ENCODE results near the gene NEURL1. TPM values are rescaled to one million over a fixed set of nuclear protein-coding genes. Genes with fewer than 3 reads are reported as not detected.
A peak's percentile ranks its signal among the peaks of the same experiment; 100 is the strongest.
"Not testable (repeated sequence)": the region's sequence is repeated elsewhere in the genome, so short reads cannot be mapped to it uniquely, and the experiment has no call there.

NEURL1 gene
- total RNA-seq, 2 experiments from 2014 or later = 2.2 to 2.5 TPM

DNA sequence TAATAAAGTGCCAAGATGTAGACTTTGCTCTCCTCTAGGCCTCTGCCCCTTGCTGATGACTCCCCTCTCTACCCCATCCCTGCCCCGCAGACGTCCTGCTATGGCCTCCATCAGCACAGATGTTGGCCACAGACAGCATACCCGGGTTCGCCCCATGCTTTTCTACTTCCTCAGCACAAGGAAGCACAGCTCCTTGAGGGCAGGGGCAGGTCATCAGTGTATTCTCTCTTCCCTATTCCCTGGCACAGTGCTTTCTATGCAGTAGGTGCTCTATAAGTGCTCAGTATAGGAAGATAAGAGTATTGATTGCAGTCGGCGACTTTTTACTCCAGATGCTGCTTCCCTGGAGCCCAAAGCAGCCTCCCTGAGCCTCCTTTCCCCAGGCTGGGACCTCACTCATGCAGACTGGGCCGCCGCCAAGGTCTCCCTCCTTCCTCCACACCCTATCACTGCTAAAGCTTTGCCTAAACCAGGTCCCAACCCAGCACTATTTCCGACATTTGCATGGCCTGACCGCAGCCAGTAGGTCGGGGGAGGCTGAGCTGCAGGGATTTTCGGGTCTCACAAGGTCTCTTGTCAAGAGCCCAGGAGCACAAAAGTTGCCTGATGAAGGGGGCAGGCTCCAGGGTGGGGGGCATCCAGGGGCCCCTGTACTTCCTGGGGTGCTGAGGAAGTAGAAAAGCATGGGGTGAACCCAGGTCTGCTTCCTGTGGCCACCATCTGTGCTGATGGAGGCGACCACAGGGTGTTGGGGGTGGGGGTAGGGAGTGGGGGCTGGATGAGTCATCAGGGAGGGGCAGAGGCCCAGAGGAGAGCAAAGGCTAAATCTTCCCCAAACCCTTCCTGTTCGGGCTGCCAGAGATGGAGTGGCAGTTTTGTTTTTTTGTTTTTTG lies 22.5 kb upstream of the NEURL1 start:
- Mint-ChIP-seq H3K4me3 (peak overlapping the region; percentile 68), H3K36me3 (peaks cover 9% of the 10 kb centered on the region), H3K27ac (peak overlapping the region; percentile 97), H3K9me3 (ENCODE audit: low read depth) (no peaks in the 10 kb centered on the region), H3K4me1 (peaks cover 65% of the 10 kb centered on the region), H3K27me3 (no peaks in the 10 kb centered on the region)
- DNase-seq (peak; percentile 97), ATAC-seq (peak; percentile 88)
- CTCF ChIA-PET = interaction anchor here (1.3 to 5.4 kb wide), 6 partner anchors 10 to 22 kb away, joined by 3 to 40 read pairs (median 8); partner anchors contain the start of genes CALHM1 and CALHM2

DNA sequence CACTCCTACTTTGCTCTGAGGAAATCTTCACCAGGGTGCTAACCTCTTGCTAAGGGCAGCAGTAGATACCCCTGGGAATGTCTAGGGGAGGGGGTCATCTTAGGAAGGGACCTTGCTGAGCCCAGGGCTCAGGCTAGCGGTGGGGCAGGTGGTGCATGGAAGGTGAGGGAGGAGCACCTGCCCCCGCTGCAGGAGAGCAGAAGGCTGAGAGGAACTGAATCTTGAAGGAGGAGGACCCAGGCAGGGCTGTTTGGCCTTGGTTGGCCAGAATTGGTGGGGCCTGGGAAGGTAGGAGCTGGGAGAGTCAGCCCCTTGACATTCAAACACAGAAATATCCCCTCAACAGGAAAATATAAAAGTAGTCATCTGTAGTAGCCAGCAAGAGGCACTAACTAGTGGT lies 21.5 kb upstream of the NEURL1 start:
- Mint-ChIP-seq H3K36me3 (peaks cover 9% of the 10 kb centered on the region), H3K27me3 (no peaks in the 10 kb centered on the region), H3K27ac (peak overlapping the region; percentile 97), H3K9me3 (ENCODE audit: low read depth) (no peaks in the 10 kb centered on the region), H3K4me1 (peaks cover 63% of the 10 kb centered on the region), H3K4me3 (peak overlapping the region; percentile 68)
- DNase-seq = no peak
- CTCF ChIA-PET = interaction anchor here (1.1 to 5.4 kb wide), 10 partner anchors 9 to 56 kb away, joined by 3 to 40 read pairs (median 6); partner anchors contain the start of genes CALHM1 and CALHM2
- ATAC-seq = peak; percentile 5

DNA sequence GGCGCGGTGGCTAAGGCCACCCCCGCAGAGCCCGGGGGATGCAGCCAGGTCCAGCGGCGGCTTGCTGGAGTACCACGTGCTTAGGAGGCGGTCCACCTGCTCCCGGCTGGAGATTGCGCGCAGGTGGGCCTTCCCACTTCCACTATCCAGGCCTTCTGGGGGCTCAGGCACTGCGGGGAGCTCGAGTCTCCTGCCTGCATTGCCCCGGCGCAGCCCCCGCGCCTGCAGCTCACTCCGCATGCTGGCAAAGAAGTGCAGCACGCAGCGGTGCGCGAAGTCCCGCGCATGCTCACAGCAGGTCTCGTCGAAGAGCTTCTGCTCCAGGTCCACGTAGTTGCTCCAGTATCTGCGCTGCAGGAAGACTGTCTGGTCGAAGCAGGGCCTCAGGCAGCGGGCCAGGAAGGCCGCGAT lies 20.2 kb upstream of the NEURL1 start:
- DNase-seq (no peak), ATAC-seq (no peak)
- Mint-ChIP-seq H3K27me3 (no peaks in the 10 kb centered on the region), H3K36me3 (peaks cover 8% of the 10 kb centered on the region), H3K27ac (no peak overlapping the region), H3K4me3 (no peak overlapping the region), H3K9me3 (ENCODE audit: low read depth) (no peaks in the 10 kb centered on the region), H3K4me1 (peaks cover 54% of the 10 kb centered on the region)
- CTCF ChIA-PET = interaction anchor here (0.6 to 5.4 kb wide), 6 partner anchors 8 to 57 kb away, joined by 3 to 40 read pairs (median 16); partner anchors contain the start of genes CALHM1 and CALHM2

DNA sequence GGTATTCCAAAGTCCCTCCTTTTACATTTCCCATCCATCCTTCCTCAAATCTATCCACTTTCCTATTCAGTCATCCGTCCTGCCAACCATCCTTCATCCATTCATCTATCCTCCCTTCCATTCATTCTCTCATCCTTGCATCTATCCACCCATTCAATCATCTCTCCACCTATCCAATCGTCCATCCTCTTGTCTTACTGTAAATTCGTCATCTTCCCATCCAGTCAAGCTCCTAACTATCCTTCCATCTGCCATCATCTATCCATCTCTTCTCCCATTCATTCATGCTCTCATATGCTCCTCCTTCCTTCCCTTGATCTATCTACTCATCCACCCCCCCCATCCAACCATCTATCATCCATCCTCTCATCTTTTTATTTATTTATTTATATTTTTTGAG lies 19.4 kb upstream of the NEURL1 start:
- ATAC-seq = no peak
- peak overlapping the region; percentile 2 for H3K27ac Mint-ChIP-seq
- no peak overlapping the region for H3K4me3 Mint-ChIP-seq
- H3K9me3 Mint-ChIP-seq (ENCODE audit: low read depth) = no peaks in the 10 kb centered on the region
- CTCF ChIA-PET = interaction anchor here (1.4 to 5.7 kb wide), 5 partner anchors 9 to 81 kb away, joined by 3 to 60 read pairs (median 29); partner anchors contain the start of gene CALHM2
- peaks cover 53% of the 10 kb centered on the region for H3K4me1 Mint-ChIP-seq
- peaks cover 8% of the 10 kb centered on the region for H3K36me3 Mint-ChIP-seq
- DNase-seq = no peak
- no peaks in the 10 kb centered on the region for H3K27me3 Mint-ChIP-seq

DNA sequence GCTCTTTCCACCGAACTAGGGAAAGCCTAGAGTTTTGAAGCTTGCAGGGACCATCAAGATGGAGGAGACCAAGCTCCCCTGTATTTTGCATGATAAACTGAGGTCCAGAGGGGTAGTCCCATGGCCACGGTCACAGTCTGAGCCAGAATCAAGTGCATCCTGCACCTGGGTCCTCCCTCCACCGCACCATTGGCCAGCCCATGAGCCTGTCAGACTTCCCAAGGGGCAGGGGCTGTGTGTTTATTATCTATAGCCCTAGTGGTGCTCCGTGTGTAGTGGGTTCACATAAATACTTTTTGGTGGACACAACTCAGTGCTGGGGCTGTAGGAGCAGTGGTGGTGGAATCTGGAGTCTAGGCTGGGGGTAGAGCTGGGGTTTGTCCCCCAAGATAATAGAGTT lies 18.1 kb upstream of the NEURL1 start:
- DNase-seq (no peak), ATAC-seq (no peak)
- CTCF ChIA-PET = interaction anchor here (0.8 to 5.7 kb wide), 8 partner anchors 9 to 83 kb away, joined by 3 to 60 read pairs (median 14); partner anchors contain the start of genes CALHM1 and CALHM2
- Mint-ChIP-seq H3K36me3 (peaks cover 2% of the 10 kb centered on the region), H3K9me3 (ENCODE audit: low read depth) (no peaks in the 10 kb centered on the region), H3K4me1 (peaks cover 43% of the 10 kb centered on the region), H3K4me3 (no peak overlapping the region), H3K27me3 (no peaks in the 10 kb centered on the region), H3K27ac (no peak overlapping the region)

DNA sequence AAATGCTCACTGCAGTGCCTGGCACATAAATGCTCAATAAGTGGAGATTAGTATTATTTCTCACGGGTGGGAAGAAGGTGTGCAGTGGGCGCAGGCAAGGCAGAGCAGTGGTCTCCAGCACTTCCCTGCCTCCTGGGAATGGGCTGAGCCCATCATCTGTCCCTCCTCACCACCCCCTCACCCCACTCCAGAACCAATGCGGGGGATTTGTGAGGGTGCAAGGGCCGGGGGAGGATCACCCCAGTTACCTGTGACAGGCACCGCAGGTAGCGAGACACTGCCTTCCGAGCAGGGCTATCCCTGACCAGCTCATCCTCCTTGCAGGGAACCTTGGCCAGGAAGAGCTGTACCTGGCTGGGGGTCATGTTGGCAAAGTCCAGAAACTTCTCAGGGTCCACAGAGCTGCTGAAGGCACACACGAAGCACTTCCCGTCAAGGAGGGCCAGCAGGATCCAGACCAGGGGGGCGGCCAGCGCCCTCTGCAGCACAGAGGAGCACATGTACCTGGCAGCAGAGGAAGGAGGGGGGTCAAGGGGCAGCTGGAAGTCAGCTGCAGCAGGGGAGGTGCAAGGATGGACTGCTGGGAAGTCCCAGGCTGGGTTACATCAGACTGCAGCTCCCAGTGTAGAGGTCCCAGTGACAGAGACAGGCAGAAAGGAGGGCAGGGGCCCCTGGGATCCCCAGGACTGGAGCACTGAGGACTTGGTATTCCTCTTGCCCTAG lies 17.3 kb upstream of the NEURL1 start:
- ATAC-seq = peak; percentile 40
- no peak overlapping the region for H3K4me3 Mint-ChIP-seq
- peak overlapping the region; percentile 14 for H3K27ac Mint-ChIP-seq
- CTCF ChIA-PET = interaction anchor here (0.5 to 5.7 kb wide), 14 partner anchors 8 to 190 kb away, joined by 3 to 60 read pairs (median 6); partner anchors contain the start of genes ATP5MK, CALHM1, CALHM2 and NEURL1
- H3K9me3 Mint-ChIP-seq (ENCODE audit: low read depth) = no peaks in the 10 kb centered on the region
- no peaks in the 10 kb centered on the region for H3K27me3 Mint-ChIP-seq
- DNase-seq = peak; percentile 58
- H3K4me1 Mint-ChIP-seq = peaks cover 38% of the 10 kb centered on the region
- no peaks in the 10 kb centered on the region for H3K36me3 Mint-ChIP-seq

DNA sequence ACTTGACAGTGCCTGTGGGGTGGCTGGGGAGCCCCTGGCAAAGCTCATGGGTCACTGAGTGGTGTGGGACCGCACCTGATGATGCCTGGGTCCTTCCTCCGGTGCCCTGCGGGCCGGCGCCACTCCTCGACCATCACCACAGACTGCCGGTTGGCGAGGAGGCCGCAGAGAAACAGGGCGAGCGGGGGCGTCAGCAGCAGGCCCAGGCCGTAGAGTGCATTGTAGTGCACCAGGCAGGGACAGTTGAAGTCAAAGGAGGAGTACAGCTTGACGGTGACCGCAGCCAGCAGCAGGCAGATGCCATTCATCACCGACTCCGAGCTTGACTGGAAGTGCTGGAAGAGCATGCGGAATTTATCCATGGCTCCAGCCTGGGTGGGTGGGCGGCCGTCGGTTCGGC lies 14.8 kb upstream of the NEURL1 start:
- Mint-ChIP-seq H3K27me3 (no peaks in the 10 kb centered on the region), H3K4me3 (no peak overlapping the region), H3K36me3 (no peaks in the 10 kb centered on the region), H3K9me3 (ENCODE audit: low read depth) (no peaks in the 10 kb centered on the region), H3K27ac (no peak overlapping the region), H3K4me1 (peaks cover 26% of the 10 kb centered on the region)
- CTCF ChIA-PET = interaction anchor here (0.8 to 5.7 kb wide), 3 partner anchors 27 to 62 kb away, joined by 3 to 60 read pairs (median 54); partner anchors contain the start of gene CALHM2
- ATAC-seq (no peak), DNase-seq (no peak)

DNA sequence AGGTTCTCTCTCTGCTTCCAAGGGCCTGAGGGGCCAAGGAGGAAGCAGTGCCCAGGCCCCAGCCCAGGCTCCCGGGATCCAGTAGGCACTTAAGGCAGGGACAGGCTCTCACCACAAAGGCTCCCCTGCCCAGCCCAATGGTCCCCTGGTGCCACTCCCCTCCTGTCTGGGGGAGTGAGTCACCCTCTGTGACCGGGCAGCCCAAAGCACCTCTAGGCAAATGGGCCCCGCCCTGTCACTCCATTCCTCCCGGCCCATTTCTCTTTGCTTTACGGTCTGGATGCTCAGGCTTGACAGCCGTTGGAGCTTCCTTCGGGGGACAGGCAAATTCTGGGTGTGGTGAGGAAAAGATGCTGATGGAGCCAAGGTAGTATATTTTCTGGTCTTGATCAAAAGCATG lies 14.4 kb upstream of the NEURL1 start, which contains the start of gene CALHM3:
Gene CALHM3 (minus strand): TSS at position 106 of the 400 bp plus-strand sequence. CDS start 208 bp downstream, outside the sequence.
- no peaks in the 10 kb centered on the region for H3K36me3 Mint-ChIP-seq
- H3K9me3 Mint-ChIP-seq (ENCODE audit: low read depth) = no peaks in the 10 kb centered on the region
- no peak for DNase-seq
- H3K27me3 Mint-ChIP-seq = no peaks in the 10 kb centered on the region
- no peak within 1 kb of the TSS for H3K27ac Mint-ChIP-seq
- ATAC-seq = no peak
- no peak within 1 kb of the TSS for H3K4me3 Mint-ChIP-seq
- peaks cover 24% of the 10 kb centered on the region for H3K4me1 Mint-ChIP-seq
- CTCF ChIA-PET = interaction anchor here (0.8 to 5.7 kb wide), 2 partner anchors 28 to 63 kb away, joined by 3 to 60 read pairs; no protein-coding TSS in a partner anchor

DNA sequence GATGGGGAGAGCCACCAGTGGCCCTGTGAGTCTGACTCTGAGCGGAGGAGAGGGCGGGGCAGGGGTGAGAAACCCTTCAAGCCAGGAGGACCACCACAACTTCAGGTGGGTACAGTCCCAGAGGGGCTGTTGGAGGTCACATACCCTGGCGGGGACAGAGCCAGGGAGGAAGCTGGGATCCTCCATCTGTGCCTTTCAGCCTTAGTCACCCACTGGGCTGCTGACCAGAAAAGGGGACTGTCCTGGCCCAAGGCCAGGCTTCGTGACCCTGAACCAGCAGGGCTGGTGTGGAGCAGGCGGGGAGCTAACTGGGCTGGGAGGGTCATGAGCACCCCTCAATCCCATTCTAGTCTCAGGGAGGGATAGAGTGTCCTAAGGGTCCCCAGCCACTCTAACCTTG lies 13.0 kb upstream of the NEURL1 start:
- H3K36me3 Mint-ChIP-seq = no peaks in the 10 kb centered on the region
- CTCF ChIA-PET = interaction anchor here (1.0 to 2.3 kb wide), 12 partner anchors 9 to 69 kb away, joined by 3 to 40 read pairs (median 5); partner anchors contain the start of gene CALHM2
- ATAC-seq (no peak), DNase-seq (no peak)
- no peak overlapping the region for H3K27ac Mint-ChIP-seq
- H3K27me3 Mint-ChIP-seq = no peaks in the 10 kb centered on the region
- no peaks in the 10 kb centered on the region for H3K9me3 Mint-ChIP-seq (ENCODE audit: low read depth)
- peaks cover 20% of the 10 kb centered on the region for H3K4me1 Mint-ChIP-seq
- H3K4me3 Mint-ChIP-seq = no peak overlapping the region

DNA sequence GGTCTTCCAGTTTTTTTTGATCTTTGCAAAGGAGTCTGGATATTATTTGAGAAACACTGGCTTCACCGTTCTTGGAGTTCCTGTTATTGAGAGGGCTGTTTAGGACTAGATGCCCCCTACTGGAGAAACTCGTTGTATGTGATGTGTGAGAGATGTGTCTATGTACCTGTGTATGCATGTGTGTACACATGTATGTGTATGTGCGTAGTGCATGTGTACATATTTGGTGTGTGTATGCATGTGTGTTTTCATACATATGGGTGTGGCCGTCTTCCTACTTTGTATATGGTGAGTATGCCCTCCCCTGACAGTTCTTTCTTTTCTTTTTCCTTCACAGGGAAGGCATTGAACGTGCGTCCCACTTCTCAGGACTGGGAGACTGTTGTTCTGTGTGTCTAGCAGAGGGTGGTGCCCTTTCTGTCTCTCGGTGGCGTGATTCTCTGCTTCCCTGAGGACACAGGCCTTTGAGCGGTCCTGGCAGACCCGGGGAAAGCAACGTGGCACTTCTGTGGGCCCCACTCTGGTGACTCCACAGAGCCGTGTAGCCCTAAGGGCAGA lies 11.5 kb upstream of the NEURL1 start:
- no peak overlapping the region for H3K4me3 Mint-ChIP-seq
- peak overlapping the region; percentile 37 for H3K27ac Mint-ChIP-seq
- peaks cover 14% of the 10 kb centered on the region for H3K4me1 Mint-ChIP-seq
- DNase-seq (no peak), ATAC-seq (peak; percentile 87)
- no peaks in the 10 kb centered on the region for H3K36me3 Mint-ChIP-seq
- CTCF ChIA-PET = interaction anchor here (0.9 to 9.6 kb wide), 8 partner anchors 10 to 65 kb away, joined by 3 to 175 read pairs (median 21); partner anchors contain the start of genes CALHM2 and NEURL1
- no peaks in the 10 kb centered on the region for H3K9me3 Mint-ChIP-seq (ENCODE audit: low read depth)
- no peaks in the 10 kb centered on the region for H3K27me3 Mint-ChIP-seq

DNA sequence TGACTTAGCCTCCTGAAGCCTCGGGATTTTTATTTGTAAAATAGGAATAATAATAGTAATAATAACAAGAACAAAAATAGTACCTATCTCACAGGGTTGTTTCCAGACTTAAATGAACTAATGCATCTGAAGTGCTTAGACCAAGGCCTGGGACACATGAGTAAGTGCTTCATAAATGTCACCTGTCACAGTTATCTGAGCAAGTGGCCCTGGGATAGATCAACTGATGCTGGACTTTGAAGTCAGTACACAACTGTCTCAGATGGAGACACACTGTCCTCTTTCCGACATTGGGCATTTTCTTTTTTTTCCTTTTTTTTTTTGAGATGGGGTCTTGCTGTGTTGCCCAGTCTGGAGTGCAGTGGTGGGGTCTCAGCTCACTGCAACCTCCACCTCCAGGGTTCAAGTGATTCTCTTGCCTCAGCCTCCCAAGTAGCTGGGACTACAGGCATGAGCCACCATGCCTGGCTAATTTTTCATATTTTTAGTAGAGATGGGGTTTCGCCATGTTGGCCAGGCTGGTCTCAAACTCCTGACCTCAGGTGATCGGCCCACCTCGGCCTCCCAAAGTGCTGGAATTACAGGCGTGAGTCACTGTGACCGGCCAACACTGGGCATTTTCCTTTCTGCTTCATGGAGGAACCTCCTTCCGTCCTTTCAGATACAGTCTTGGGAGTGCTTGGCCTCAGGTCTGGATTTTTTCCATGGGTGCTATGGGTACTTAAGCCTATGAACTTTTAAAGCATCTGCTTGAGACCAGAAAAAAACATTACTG lies 6.7 kb upstream of the NEURL1 start:
- DNase-seq; H3K36me3 Mint-ChIP-seq; H3K4me3 Mint-ChIP-seq; H3K27me3 Mint-ChIP-seq; H3K9me3 Mint-ChIP-seq (ENCODE audit: low read depth); ATAC-seq; H3K27ac Mint-ChIP-seq: not testable (repeated sequence)
- peaks cover 17% of the 10 kb centered on the region for H3K4me1 Mint-ChIP-seq
- CTCF ChIA-PET = interaction anchor here (1.1 to 9.6 kb wide), 15 partner anchors 11 to 86 kb away, joined by 3 to 175 read pairs (median 7); partner anchors contain the start of gene CALHM2

DNA sequence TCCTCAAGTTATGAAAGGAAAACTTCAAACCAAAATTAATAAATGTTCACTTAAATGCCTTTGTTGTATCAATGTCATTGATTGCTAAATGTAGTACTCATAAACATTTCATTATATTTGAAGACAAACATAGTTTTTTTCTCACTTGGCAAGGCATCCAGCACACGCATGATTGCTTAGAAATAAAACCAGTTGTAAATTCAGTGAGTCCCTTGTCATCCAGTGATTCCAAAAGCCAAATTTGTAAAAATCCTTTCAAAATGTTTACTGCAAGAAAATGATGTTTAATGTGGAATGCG lies 6.1 kb upstream of the NEURL1 start:
- H3K4me3 Mint-ChIP-seq = no peak overlapping the region
- no peaks in the 10 kb centered on the region for H3K9me3 Mint-ChIP-seq (ENCODE audit: low read depth)
- H3K4me1 Mint-ChIP-seq = peaks cover 14% of the 10 kb centered on the region
- ATAC-seq (no peak), DNase-seq (no peak)
- peaks cover 7% of the 10 kb centered on the region for H3K27me3 Mint-ChIP-seq
- H3K27ac Mint-ChIP-seq = no peak overlapping the region
- H3K36me3 Mint-ChIP-seq = no peaks in the 10 kb centered on the region
- CTCF ChIA-PET = interaction anchor here (5.1 to 9.6 kb wide), 2 partner anchors 35 to 69 kb away, joined by 39 to 175 read pairs; partner anchors contain the start of gene CALHM2
